ENCODE measurements around the gene FRS2. TPM values are rescaled to one million over a fixed set of nuclear protein-coding genes. Genes with fewer than 3 reads are reported as not detected.

The FRS2 gene, protein sequence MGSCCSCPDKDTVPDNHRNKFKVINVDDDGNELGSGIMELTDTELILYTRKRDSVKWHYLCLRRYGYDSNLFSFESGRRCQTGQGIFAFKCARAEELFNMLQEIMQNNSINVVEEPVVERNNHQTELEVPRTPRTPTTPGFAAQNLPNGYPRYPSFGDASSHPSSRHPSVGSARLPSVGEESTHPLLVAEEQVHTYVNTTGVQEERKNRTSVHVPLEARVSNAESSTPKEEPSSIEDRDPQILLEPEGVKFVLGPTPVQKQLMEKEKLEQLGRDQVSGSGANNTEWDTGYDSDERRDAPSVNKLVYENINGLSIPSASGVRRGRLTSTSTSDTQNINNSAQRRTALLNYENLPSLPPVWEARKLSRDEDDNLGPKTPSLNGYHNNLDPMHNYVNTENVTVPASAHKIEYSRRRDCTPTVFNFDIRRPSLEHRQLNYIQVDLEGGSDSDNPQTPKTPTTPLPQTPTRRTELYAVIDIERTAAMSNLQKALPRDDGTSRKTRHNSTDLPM
- 23.2 and 23.8 TPM in 2 replicates for total RNA-seq

GRCh38 chr12:69470189-69471075 is at the start of gene FRS2:
Gene FRS2 (plus strand): TSS chr12:69470388. CDS start chr12:69569031, 98,643 bp downstream.
- CTCF ChIA-PET: interaction anchor here (1.1 to 1.3 kb wide), 2 partner anchors 42 to 101 kb away, joined by 3 to 6 read pairs; no protein-coding TSS in a partner anchor
- no peaks in the 10 kb centered on the region for H3K9me3 Mint-ChIP-seq
- intact Hi-C loops (cut with micrococcal nuclease): loop anchor here (1.0 to 5.0 kb wide), 7 partner anchors 100 to 772 kb away; partner anchors contain the start of genes CCT2, CNOT2, CPSF6 and RAB3IP
- ATAC-seq (ENCODE audit: low read depth) (peak; percentile 98), DNase-seq (peak; percentile 77)
- H3K27ac Mint-ChIP-seq: peak within 1 kb of the TSS; percentile 95
- POLR2A ChIA-PET: interaction anchor here (0.7 to 1.4 kb wide), 12 partner anchors 10 to 895 kb away, joined by 3 to 4 read pairs (median 3); partner anchors contain the start of genes CCT2, CPM and KCNMB4
- no peak for TF ChIP-seq CTCF (IDR thresholded peaks at IDR 0.05)
- H3K4me3 Mint-ChIP-seq: peak within 1 kb of the TSS; percentile 99
- peaks cover 77% of the 10 kb centered on the region for H3K4me1 Mint-ChIP-seq
- no peaks in the 10 kb centered on the region for H3K27me3 Mint-ChIP-seq
- H3K36me3 Mint-ChIP-seq (ENCODE audit: low read depth): peaks cover 11% of the 10 kb centered on the region

DNA sequence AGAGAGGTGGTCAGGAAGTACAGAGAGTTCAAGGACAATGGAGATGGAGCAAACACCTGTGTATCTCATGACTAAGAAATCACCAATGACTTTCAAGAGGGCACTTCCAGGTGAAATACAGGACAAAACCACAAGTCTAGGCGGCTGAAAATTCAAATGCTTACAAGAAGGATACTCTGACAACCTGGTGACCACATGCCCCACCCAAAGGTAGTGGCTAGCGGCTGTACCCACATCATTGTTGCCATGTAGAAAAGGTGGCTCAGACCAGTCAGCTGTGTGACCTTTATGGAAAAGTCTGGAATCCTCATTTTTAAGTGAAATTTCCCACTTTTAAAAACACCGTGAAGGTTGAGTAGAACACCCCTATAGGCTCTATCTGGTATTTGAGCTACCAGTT is 48.6 kb upstream of the FRS2 start:
- H3K36me3 Mint-ChIP-seq (ENCODE audit: low read depth): no peaks in the 10 kb centered on the region
- no peak overlapping the region for H3K4me3 Mint-ChIP-seq
- no peak overlapping the region for H3K27ac Mint-ChIP-seq
- DNase-seq: no peak
- intact Hi-C loops (cut with micrococcal nuclease): no loop called here
- H3K4me1 Mint-ChIP-seq: no peaks in the 10 kb centered on the region
- no peaks in the 10 kb centered on the region for H3K9me3 Mint-ChIP-seq
- ATAC-seq (ENCODE audit: low read depth): no peak
- ChIA-PET CTCF (no interaction called here), POLR2A (no interaction called here)
- TF ChIP-seq CTCF (IDR thresholded peaks at IDR 0.05): no peak
- H3K27me3 Mint-ChIP-seq: no peaks in the 10 kb centered on the region

- ChIA-PET CTCF (no interaction called here), POLR2A (no interaction called here)
- no peak for TF ChIP-seq CTCF (IDR thresholded peaks at IDR 0.05)
- no peaks in the 10 kb centered on the region for H3K9me3 Mint-ChIP-seq
- no peaks in the 10 kb centered on the region for H3K27me3 Mint-ChIP-seq
- H3K4me3 Mint-ChIP-seq: no peak overlapping the region
- H3K36me3 Mint-ChIP-seq (ENCODE audit: low read depth): no peaks in the 10 kb centered on the region
- no peak for DNase-seq
- intact Hi-C loops (cut with micrococcal nuclease): no loop called here
- H3K27ac Mint-ChIP-seq: no peak overlapping the region
- no peaks in the 10 kb centered on the region for H3K4me1 Mint-ChIP-seq
- ATAC-seq (ENCODE audit: low read depth): no peak
These were observed 46.9 kb upstream of the FRS2 start for GRCh38 chr12:69423037-69423905.

- ATAC-seq (ENCODE audit: low read depth) (no peak), DNase-seq (no peak)
- Mint-ChIP-seq H3K9me3 (no peaks in the 10 kb centered on the region), H3K36me3 (ENCODE audit: low read depth) (no peaks in the 10 kb centered on the region), H3K27me3 (no peaks in the 10 kb centered on the region), H3K4me1 (no peaks in the 10 kb centered on the region), H3K4me3 (no peak overlapping the region), H3K27ac (no peak overlapping the region)
- no peak for TF ChIP-seq CTCF (IDR thresholded peaks at IDR 0.05)
- intact Hi-C loops (cut with micrococcal nuclease): no loop called here
- CTCF ChIA-PET: no interaction called here
- POLR2A ChIA-PET: no interaction called here
These were observed 44.8 kb upstream of the FRS2 start for GRCh38 chr12:69425417-69425816.

Data from activated B cell treated with CpG ODN at 0.5 μM for 24 hours (primary cell).